NCI-H2029 treated with DMSO at 0.1 percent for 48 hours (cell line): ENCODE data around the gene WDR49.

Experiments used
- DNase-seq: peaks from one replicate; lab custom pipeline; 2025; lab: John Stamatoyannopoulos, UW

Gene WDR49

DNA sequence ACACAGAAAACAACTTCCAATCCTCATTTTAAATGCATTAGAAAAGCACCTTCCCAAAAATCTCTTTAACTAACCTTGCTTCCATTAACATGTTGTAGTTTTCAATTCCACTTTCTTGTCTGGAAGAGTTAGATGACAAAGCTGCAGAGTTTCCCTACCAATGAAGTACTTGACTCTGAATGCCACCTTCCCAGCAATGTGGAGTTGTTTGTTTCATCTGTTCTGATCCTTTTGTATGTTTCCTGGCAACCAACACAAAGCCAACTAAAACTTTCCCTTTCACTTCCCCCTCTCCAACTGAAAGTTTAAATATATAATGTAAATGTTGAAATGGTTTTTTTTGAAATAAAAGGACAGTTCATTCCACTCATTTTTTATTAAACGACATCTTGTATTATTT lies at the start of gene WDR49:
Gene WDR49, minus strand, starts transcription at position 183 of the 400 bp plus-strand sequence. CDS start 517 bp downstream, outside the sequence.
- no peak for DNase-seq

GRCh38 chr3:167700926-167701325 lies 47.2 kb upstream of the WDR49 start:
- no peak for DNase-seq

DNA sequence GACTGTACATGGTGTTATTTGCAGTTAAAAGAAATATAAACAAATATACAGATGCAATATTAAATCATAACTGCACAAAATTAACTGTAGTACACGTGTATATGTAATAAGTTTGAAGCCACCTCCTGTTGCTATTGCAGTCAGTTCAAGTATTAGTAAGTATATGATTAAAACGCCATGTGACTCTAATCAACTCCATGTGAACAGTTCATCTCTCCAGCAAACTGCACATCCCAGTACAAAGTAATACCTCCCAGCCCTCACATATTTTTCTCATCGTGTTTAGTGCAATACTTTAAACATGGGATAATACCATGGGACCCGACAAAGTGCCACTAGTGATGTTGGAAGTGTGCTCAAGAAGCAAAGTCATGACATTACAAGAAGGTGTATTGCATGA lies 46.3 kb upstream of the WDR49 start:
- DNase-seq, result no peak

- no peak for DNase-seq
These were observed 40.4 kb upstream of the WDR49 start for GRCh38 chr3:167694121-167694520.

DNA sequence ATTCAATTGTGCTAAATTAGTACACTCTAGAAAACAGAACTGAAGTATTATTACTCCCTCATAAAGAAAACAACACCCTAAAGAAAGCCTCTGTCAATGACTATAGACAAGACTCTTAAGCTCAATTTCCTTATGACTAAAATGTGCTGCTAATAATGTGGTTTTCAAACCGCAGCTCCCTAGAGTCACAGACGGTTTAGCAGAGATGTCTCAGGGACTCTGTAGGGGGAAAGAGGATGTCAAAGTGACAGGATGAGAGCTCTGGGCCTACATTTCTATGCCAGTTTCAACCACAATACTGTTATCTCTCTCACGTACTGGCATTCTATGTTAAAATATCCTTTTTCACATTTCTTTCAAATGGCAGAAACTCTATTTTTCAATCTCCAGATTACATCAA lies 37.6 kb upstream of the WDR49 start:
- DNase-seq, result no peak

DNA sequence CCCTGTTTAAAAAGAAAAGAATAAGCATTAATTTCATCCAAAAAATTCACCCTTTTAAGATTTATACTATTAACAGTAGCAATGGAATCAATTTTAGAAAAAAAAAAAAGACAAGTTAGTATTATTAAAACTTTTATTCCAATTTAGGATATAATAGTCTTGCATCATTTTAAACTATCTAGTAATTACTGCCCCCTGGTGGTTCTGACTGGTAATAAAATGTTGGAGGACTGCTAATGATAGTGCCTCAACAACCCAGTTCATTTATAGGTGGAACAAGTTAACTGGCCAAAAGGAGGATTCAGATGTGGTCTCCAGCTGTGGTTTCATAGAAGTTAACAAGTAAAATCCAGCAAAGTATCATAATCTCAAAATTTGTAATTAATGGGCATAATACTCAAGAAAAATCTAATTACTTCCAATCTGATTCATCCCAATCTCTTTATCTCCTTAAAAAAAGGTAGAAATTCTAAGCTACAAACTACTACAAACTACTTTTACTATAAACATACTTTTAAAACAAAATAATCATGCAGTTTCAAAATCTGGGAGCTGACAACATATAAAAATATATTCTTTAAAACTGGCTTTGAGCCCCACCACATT lies 30.7 kb upstream of the WDR49 start:
- DNase-seq, result peak; percentile 38

DNA sequence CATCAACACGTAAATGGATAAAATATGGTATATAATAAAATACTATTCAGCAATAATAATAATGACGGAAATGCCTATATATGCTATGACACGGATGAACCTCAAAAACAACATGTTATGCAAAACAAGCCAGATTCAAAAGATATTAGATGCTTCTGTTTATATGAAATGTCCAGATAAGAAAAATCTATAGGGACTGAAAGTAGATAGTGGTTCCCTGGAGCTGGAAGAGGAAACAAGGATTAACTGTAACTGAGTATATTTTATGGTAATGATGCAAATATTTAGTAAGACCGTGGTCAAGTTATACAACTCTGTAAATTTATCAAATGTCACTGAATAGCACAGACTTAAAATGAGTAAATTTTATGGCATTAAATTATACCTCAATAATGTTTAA lies 25.8 kb upstream of the WDR49 start:
- no peak for DNase-seq

DNA sequence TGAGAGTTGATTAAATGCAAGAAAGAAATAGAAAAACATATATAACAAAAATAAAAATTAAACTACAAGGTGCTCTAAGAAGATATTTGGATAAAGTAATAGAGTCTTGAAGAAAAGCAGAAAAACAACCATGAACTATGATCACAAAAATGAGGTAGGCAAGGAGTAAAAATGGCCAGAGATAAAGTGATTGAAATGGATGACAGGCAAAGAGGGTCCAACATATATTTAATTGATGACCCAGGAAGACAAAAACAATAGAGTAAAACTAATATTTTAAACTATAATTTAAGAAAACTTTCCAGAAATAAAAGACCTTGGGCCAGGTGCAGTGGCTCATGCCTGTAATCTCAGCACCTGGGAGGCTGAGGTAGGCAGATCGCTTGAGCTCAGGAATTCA lies 22.1 kb upstream of the WDR49 start:
- DNase-seq, result no peak

- DNase-seq, result no peak
These were observed 19.5 kb upstream of the WDR49 start for GRCh38 chr3:167673221-167673620.

DNA sequence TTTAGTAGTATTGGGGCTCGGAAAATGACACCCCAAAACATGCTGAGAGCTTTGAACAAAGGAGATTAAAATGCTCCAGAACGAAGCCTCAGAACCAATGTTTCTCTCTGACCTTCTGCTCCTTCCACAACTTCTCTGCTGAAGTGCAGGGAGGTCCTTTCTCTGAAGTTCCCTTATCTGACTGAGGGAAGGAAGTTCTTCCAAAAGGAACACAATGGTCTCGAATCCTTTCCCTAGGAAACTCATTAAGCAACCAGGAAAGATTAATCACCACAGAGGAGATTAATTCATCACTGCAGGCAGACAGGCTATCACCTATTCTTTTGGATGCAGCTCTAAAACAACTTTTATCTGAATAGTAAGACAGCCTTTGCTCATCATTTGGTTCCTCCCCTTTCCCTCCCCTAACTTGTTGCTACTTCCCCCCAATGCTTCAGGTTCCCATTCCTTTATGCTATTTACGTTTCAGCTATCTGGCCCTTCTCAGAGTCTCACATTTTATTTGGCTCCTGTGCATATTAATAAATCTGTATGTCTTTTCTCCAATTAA lies 18.2 kb upstream of the WDR49 start:
- DNase-seq, result no peak

DNA sequence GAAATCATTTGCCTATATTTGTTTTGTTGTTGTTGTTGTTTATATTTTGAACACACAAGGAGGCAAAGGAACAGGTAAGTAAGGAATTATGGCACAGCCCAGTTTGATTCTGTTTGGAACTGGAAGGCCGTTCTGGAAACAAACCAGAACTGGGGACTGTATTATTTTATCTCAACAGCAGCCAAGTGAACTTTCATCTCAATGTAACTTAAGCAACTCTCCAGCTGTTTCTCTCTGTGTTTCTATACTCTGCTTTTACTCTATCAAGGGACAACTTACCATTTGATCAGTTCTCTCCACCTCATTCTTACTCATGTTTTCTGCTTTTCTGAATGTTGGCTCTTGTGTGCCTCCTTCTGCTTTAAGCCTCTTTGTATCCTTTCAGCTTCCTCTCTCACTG lies 16.0 kb upstream of the WDR49 start:
- DNase-seq, result no peak

DNA sequence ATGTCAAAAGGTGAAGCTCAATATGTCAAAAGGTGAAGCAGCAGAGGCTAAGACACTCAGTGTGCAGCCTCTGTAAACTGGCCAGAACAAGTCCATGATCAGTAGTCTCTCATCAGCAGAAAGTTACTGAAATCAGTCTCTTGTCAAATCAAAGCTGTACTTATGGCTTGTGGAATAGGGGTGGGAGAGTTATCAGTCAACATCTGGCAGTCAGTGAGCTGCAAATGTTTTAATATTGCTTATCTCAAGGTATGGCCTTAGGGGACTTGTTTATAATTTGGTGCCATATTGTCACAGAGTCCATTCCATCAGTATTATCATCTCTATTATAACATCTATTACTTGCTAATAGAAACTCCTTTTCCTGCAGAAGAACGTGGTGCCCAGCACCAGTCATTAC lies 14.9 kb upstream of the WDR49 start:
- no peak for DNase-seq

DNA sequence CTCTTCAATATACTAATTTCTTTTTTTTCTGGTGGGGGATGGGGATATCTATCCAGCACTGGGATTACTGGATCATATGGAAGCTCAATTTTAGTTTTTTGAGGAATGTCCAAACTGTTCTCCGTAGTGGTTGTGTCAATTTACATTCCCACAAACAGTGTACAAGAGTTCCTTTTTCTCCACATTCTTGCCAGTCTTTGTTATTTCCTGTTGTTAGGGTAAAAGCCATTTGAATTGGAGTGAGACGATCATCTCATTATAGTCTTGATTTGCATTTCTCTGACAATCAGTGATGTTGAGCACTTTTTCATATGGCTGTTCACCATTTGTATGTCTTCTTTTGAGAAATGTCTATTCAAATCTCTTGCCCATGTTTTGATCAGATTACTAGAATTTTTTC lies 12.8 kb upstream of the WDR49 start:
- DNase-seq, result no peak

DNA sequence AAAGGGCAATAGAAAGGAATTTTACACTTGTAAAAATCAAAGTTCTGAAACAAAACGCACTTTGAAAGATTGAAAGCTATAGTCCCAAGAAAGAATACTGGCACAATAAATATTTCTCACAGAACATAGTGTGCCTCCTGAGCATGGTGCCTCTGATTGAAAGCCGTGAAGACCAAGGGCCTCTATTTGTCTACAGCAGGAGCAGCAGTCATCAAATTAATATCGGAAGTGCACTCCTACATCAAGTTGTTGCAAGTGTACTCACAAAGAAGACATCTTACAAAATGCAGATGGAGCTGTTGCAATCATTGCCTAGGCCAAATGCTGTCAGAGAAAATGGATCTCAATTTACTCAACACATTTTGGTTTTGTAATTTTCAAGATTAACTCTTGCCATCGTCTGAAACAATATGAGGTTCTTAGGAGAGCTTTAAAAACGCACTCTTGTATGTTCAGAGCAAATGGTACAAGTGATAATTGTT lies 9.2 kb upstream of the WDR49 start:
- no peak for DNase-seq

GRCh38 chr3:167657684-167658225 lies 4.0 kb upstream of the WDR49 start:
- no peak for DNase-seq

- DNase-seq, result no peak
These were observed 3.1 kb upstream of the WDR49 start for GRCh38 chr3:167656821-167657220.

DNA sequence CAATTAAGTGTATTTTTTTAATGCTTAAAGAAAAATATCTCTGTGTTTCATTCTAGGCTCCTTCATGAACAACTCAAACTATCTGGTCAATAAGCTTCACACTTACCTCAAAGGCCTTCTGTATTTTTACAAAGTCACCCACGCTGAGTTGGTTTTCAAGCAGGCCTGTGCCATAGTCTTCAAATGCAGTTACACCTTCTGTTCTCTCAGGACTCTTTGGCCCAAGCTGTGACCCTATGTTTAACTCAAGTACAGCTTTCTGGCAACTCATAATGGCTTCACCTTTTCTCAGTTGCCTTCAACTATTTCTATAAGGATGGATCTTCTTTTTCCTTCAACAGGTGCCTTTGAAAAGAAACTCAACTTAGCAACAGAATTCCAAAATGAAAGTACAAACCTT lies 587 bp downstream of the WDR49 start:
- DNase-seq, result no peak

DNA sequence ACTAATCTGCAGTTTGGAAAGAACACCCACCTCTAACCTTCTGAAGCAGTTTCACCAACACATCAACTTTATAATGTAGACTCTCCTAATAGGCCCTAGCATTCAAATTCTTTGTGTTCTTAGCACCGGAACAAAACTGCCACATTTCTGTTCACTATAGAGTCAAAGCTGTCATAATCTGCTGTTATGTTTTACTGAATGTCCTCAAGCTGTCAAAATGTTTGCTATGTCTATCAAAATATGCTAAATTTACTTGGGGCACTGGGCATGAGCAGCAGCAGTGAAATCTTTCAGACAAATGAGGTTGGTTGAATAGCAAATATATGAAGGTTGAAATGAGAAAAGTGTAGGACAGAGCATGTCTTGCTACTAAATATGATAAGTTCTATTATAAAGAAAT lies 1.9 kb downstream of the WDR49 start:
- no peak for DNase-seq

GRCh38 chr3:167650459-167650858 lies 3.3 kb downstream of the WDR49 start:
- no peak for DNase-seq

GRCh38 chr3:167649746-167650145 lies 4.0 kb downstream of the WDR49 start:
- DNase-seq, result no peak

- no peak for DNase-seq
These were observed 9.1 kb downstream of the WDR49 start for GRCh38 chr3:167644611-167645010.

GRCh38 chr3:167631471-167631870 lies 22.3 kb downstream of the WDR49 start:
- no peak for DNase-seq

DNA sequence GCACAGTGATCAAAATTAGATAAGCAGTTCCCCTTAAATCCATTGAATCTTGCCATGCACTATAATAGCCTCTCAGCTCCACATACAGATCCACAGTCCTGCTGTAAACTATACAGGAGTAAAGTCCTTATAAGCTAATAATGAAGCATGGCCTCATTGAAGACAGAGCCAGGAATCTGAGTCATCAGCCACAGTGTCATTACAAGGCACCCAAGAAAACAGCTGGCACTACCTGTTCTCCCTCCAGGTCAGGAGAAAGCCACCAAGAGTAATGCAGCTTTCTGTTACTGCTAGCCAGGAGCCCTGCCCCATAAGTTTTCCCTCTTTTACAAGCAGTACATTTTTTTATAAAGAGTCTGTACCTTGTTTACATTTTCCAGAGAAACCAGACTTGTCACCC lies 27.3 kb downstream of the WDR49 start:
- DNase-seq, result no peak

DNA sequence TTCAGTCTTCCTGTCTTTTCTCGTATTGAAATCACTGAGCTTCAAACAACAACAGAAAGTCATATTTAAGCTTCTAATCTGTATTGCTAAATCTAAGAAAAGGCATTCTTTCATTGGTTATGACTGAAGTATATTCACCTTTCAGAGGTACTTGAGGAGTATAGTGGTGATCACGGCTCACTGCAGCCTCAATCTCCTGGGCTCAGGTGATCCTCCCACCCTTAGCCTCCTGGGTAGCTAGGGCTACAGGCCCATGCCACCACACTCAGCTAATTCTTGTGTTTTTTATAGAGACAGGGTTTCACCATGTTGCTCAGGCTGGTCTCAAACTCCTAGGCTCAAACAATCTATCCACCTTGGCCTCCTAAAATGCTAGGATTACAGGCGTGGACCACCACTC lies 38.7 kb downstream of the WDR49 start:
- no peak for DNase-seq
